ENCODE results near the gene WDR38. TPM values are rescaled to one million over a fixed set of nuclear protein-coding genes. Genes with fewer than 3 reads are reported as not detected.

The WDR38 gene

Small RNA genes within 50 kb of the gene (small RNA-seq; reads per million reads assigned to genes)
- gene RNU4-82P (ENCODE audit: low read depth) = not detected

Data from mesenchymal stem cell (in vitro differentiated cells and primary cell).